NCI-H1092 (cell line): Measurements from ENCODE around the gene STRA6.
"Not testable (repeated sequence)": the region's sequence is repeated elsewhere in the genome, so short reads cannot be mapped to it uniquely, and the experiment has no call there.

ENCODE experiments used
- DNase-seq: peaks from one replicate; lab custom pipeline; 2025; lab: John Stamatoyannopoulos, UW

Gene STRA6

GRCh38 chr15:74160390-74160789, 42.2 kb downstream of the STRA6 start:
- DNase-seq: not testable (repeated sequence)

DNA sequence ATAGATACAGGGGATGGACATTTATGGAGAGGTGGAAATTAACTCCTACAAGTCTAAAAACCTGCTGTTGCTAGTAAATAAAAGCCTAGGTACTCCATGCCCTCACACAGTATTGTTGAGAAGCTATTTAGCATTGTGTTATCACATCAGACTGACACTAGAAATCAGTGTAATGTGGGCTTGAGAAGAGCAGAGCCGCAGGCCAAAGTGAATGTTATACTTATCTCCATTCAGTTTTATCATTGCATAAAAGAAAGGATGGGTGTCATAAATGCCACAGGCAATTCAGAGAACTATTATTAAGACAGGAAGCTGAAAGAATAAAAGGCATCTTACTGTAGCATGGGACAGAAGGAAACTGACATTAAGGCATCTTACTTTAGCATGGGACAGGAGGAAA, 42.8 kb downstream of the STRA6 start:
- no peak for DNase-seq

DNA sequence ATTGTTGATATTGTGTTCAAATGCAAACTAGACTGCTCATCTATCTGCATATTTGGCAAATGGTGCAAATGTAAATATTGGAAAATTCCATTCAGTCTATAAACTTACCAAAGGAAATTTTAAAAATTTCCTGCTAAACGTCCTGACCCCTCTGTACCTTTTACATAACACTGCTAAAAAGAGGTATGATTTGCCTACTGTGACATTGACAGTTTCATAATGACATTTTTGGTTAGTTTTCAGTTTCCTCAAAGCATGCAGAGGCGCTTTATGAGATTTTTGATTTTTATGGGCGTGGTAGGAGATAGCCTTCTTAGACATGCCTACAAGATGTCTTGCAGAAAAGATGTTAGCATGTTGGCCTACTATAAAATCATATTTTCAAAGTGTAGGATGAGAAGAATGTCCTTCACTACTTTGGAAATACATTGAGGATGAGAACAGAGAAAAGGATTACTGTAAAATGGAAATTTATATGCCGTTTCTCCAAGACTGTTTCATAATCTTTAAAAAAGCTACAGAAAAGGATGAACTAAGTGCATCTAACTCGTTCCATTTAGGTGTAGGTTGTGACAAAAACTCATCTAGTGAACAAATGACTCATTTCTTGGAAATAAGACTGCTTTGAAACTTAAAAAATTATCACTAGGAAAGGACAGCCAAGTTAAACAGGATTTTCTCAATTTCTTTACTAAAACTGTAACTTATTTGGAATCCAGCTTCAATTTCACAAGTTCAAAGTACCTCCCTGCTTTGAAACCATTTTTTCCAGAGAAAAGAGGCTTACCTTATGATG, 43.5 kb downstream of the STRA6 start:
- no peak for DNase-seq

- DNase-seq: no peak
Measured at GRCh38 chr15:74157868-74158827, 44.4 kb downstream of the STRA6 start.

- no peak for DNase-seq
Measured at GRCh38 chr15:74156678-74157411, 45.7 kb downstream of the STRA6 start.

DNA sequence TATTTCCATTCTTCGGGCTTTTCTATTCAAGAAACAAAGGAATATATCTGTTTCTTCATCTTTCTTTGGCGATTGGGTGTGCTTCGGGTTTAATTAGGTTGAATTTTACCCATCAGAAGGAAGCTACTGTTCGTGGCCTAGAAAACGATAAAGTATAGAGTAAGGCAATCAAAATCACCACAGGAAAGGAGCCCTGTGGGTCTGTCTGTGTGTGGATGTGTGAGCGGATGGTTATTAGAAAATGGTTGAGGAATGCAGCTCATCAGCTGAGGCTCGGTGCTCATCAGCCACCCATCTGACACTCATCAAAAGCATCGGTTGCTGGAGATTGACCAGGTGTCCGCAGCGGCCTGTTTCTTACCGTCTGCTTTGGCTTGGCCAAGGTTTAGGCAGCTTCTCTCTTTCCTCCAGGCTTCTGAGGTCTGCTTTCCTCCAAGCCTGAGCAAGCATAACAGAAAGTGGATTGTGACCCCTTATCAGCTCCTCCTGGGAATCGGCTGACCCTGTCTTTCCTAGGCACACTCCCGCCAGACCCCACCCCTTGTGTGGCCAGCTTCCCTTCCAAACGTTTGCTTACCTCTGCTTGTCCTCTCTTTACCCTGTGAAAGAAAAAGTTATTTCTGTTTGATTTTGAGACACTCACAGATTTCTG, 46.7 kb downstream of the STRA6 start:
- no peak for DNase-seq

DNA sequence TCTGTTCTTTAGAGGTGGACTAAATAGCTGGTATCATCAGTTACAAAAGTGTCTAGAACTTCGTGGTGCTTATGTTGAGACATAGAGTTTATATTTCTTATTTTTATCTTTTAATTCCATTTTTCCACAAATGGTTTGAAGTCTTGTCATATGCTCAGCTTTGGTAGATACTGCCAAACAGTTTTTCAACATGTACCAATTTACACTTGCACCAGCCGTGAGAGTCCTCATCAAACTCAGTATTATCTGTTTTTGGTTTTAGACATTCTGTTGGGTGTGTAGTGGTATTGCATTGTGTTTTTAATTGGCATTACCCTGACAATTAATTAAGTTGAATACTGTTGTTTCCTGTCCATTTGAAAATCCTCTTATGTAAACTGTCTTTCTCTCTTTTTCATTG, 55.5 kb downstream of the STRA6 start:
- DNase-seq: no peak

DNA sequence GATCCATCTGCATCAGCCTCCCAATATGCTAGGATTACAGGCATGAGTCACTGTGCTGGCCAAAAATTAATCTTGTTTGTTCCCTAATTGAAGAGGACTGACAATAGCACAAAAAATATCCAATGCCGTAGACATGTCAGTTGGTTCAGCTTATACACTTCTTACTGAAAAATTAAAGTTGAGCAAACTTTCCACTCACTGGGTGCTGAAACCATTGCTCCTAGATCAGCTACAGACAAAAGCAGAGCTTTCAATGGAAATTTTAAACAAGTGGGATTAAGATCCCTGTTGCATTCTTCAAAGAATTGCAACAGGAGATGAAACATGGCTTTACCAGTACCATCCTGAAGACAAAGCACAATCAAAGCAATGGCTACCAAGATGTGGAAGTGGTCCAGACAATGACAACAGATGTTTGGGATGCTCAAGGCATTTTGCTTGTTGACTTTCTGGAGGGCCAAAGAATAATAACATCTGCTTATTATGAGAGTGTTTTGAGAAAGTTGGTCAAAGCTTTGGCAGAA, 56.2 kb downstream of the STRA6 start:
- no peak for DNase-seq

- DNase-seq: no peak
Measured at GRCh38 chr15:74144153-74144775, 58.3 kb downstream of the STRA6 start.

- no peak for DNase-seq
Measured at GRCh38 chr15:74141591-74141990, 61.0 kb downstream of the STRA6 start.

- no peak for DNase-seq
Measured at GRCh38 chr15:74138642-74139041, 63.9 kb downstream of the STRA6 start.

DNA sequence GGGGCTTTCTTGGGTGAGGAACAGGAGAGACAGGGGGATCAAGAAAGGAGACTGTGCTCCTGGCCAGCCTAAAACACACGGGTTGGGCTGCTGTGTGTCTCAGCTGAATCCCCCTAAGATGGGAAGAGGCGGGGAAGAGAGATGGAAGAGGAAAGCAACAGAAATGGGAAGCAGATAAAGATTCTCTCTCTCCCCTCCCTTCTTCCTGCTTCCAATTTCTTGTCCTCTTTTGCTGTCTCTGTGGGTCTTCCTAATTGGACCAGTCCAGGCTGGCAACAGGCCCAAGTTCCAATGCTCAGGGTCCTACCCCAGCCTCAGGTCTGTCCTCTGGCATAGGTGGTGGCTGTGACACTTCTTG, 65.1 kb downstream of the STRA6 start:
- no peak for DNase-seq

- peak; percentile 20 for DNase-seq
Measured at GRCh38 chr15:74136814-74137536, 65.6 kb downstream of the STRA6 start.

GRCh38 chr15:74136540-74136813, 66.1 kb downstream of the STRA6 start:
- no peak for DNase-seq

- DNase-seq: no peak
Measured at GRCh38 chr15:74135041-74135565, 67.5 kb downstream of the STRA6 start.

DNA sequence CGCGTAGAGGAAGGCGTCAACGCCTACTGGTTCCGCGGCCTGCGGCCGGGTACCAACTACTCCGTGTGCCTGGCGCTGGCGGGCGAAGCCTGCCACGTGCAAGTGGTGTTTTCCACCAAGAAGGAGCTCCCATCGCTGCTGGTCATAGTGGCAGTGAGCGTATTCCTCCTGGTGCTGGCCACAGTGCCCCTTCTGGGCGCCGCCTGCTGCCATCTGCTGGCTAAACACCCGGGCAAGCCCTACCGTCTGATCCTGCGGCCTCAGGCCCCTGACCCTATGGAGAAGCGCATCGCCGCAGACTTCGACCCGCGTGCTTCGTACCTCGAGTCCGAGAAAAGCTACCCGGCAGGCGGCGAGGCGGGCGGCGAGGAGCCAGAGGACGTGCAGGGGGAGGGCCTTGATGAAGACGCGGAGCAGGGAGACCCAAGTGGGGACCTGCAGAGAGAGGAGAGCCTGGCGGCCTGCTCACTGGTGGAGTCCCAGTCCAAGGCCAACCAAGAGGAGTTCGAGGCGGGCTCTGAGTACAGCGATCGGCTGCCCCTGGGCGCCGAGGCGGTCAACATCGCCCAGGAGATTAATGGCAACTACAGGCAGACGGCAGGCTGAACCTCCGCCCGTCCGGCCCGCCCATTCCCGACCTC, 68.1 kb downstream of the STRA6 start:
- DNase-seq: no peak

GRCh38 chr15:74133694-74134386, 68.7 kb downstream of the STRA6 start:
- DNase-seq: no peak

- no peak for DNase-seq
Measured at GRCh38 chr15:74132681-74133651, 69.6 kb downstream of the STRA6 start.
